SH-SY5Y (cell line): ENCODE results near the gene TLR9.

Experiments
- GATA2 ChIP-seq: IDR thresholded peaks from 2 replicates; pipeline ENCODE4 v1.6.1; 2011; ENCODE audit warnings: mild to moderate bottlenecking, low read depth, low read length
- GATA3 ChIP-seq: IDR thresholded peaks from 2 replicates; pipeline ENCODE4 v1.6.1; 2011; ENCODE audit warnings: low read depth, mild to moderate bottlenecking, low read length, moderate library complexity

DNA sequence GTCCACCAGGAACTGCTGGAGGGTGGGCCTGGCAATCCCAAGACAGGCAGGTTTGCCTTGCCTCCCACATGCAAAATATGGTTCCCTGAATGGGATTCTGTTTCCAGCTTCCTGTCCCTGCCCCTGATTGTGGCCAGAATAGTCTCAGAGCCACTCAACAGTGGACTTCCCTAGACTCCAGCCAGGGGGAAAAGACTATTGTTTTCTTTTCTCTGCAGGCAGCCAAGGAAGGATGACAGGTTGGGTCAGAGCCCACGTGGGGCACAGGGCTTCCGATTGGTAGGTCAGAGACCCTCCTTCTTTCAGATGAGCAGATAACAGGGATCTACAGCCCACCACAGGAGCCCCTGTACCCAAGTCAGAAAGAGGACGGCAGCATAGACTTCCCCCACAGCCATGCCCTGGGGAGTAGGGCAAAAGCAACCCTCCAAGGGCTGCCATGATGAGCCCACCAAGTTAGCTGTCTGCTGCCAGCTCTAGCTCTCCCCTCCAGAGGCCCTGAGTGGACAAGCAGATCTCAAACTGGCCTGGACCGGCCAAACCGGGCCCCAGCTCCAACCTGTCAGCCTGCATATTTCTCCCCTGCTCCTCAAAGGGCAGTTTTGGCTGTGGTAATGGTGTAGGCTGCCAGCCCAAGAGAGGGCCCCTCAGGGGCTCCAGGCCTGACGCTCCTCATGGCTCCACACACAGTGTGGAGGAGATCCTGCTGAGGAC is 6.4 kb downstream of the TLR9 start:
- no peak for TF ChIP-seq GATA3
- TF ChIP-seq GATA2 = no peak
